Nephron progenitor cell (in vitro differentiated cells): ENCODE measurements around the gene SAMSN1.
A peak's percentile ranks its signal among the peaks of the same experiment; 100 is the strongest.

Source experiments
- DNase-seq: peaks from one replicate; pipeline ENCODE4 v3.0.0; 2021
- H3K27ac Mint-ChIP-seq: 2 replicates; pipeline ENCODE4 v1.8.0; 2021; ENCODE audit warnings: mild to moderate bottlenecking, moderate library complexity, mixed read lengths
- H3K27me3 Mint-ChIP-seq: 2 replicates; pipeline ENCODE4 v1.8.0; 2021; ENCODE audit warnings: mild to moderate bottlenecking, low read depth, mixed read lengths; ENCODE audit not compliant: poor library complexity
- H3K36me3 Mint-ChIP-seq: 2 replicates; pipeline ENCODE4 v1.8.0; 2021; ENCODE audit warnings: low read depth, mixed read lengths
- H3K4me1 Mint-ChIP-seq: 2 replicates; pipeline ENCODE4 v1.8.0; 2021; ENCODE audit warnings: mixed read lengths
- H3K4me3 Mint-ChIP-seq: 2 replicates; pipeline ENCODE4 v1.8.0; 2021; ENCODE audit warnings: mild to moderate bottlenecking, moderate library complexity, mixed read lengths
- H3K9me3 Mint-ChIP-seq: 2 replicates; pipeline ENCODE4 v1.8.0; 2021; ENCODE audit warnings: mild to moderate bottlenecking, moderate library complexity, mixed read lengths
- CTCF ChIP-seq: fragments of 200-600 bp; sonication (generic); IDR thresholded peaks from 2 replicates; pipeline ENCODE4 v1.5.0; 2021; ENCODE audit warnings: antibody characterized with exemption

SAMSN1 gene

GRCh38 chr21:14542638-14543037 lies 3.5 kb downstream of the SAMSN1 start:
- no peak for DNase-seq
- TF ChIP-seq CTCF, result no peak
- Mint-ChIP-seq H3K4me1 (no peaks in the 10 kb centered on the region), H3K27me3 (no peaks in the 10 kb centered on the region), H3K27ac (no peak overlapping the region), H3K36me3 (no peaks in the 10 kb centered on the region), H3K9me3 (peaks cover 8% of the 10 kb centered on the region), H3K4me3 (no peak overlapping the region)

GRCh38 chr21:14541841-14542490 lies 4.1 kb downstream of the SAMSN1 start:
- TF ChIP-seq CTCF, result no peak
- no peak overlapping the region for H3K4me3 Mint-ChIP-seq
- no peak for DNase-seq

GRCh38 chr21:14538483-14538882 lies 7.6 kb downstream of the SAMSN1 start:
- H3K4me3 Mint-ChIP-seq, result no peak overlapping the region
- H3K27me3 Mint-ChIP-seq, result no peaks in the 10 kb centered on the region
- H3K9me3 Mint-ChIP-seq, result peaks cover 27% of the 10 kb centered on the region
- H3K27ac Mint-ChIP-seq, result no peak overlapping the region
- H3K36me3 Mint-ChIP-seq, result peaks cover 10% of the 10 kb centered on the region
- DNase-seq, result no peak
- H3K4me1 Mint-ChIP-seq, result no peaks in the 10 kb centered on the region
- TF ChIP-seq CTCF, result no peak

More at GRCh38 chr21:14541841-14542490, 4.1 kb downstream of the SAMSN1 start:
- Mint-ChIP-seq H3K4me1 (no peaks in the 10 kb centered on the region), H3K27me3 (no peaks in the 10 kb centered on the region), H3K9me3 (peaks cover 12% of the 10 kb centered on the region), H3K36me3 (no peaks in the 10 kb centered on the region), H3K27ac (peak overlapping the region; percentile 89)

GRCh38 chr21:14536929-14537328 lies 9.2 kb downstream of the SAMSN1 start:
- no peak overlapping the region for H3K4me3 Mint-ChIP-seq
- peaks cover 6% of the 10 kb centered on the region for H3K4me1 Mint-ChIP-seq
- H3K9me3 Mint-ChIP-seq, result peaks cover 27% of the 10 kb centered on the region
- peaks cover 10% of the 10 kb centered on the region for H3K36me3 Mint-ChIP-seq
- H3K27ac Mint-ChIP-seq, result no peak overlapping the region
- no peak for DNase-seq
- no peaks in the 10 kb centered on the region for H3K27me3 Mint-ChIP-seq
- TF ChIP-seq CTCF, result no peak

GRCh38 chr21:14535702-14536101 lies 10.4 kb downstream of the SAMSN1 start:
- H3K4me3 Mint-ChIP-seq, result no peak overlapping the region
- H3K9me3 Mint-ChIP-seq, result peaks cover 27% of the 10 kb centered on the region
- no peak overlapping the region for H3K27ac Mint-ChIP-seq
- TF ChIP-seq CTCF, result no peak
- no peaks in the 10 kb centered on the region for H3K27me3 Mint-ChIP-seq
- H3K4me1 Mint-ChIP-seq, result peaks cover 14% of the 10 kb centered on the region
- no peak for DNase-seq
- H3K36me3 Mint-ChIP-seq, result peaks cover 10% of the 10 kb centered on the region
